ENCODE data around the gene HARBI1. TPM values are rescaled to one million over a fixed set of nuclear protein-coding genes. Genes with fewer than 3 reads are reported as not detected.

Gene HARBI1, protein sequence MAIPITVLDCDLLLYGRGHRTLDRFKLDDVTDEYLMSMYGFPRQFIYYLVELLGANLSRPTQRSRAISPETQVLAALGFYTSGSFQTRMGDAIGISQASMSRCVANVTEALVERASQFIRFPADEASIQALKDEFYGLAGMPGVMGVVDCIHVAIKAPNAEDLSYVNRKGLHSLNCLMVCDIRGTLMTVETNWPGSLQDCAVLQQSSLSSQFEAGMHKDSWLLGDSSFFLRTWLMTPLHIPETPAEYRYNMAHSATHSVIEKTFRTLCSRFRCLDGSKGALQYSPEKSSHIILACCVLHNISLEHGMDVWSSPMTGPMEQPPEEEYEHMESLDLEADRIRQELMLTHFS
- polyA plus RNA-seq (2011; rRNA removed) (3.6 and 4.5 TPM in 2 replicates), polyA minus RNA-seq (2011; rRNA and poly(A)+ RNA removed) (2.4 and 3.8 TPM in 2 replicates)

DNA sequence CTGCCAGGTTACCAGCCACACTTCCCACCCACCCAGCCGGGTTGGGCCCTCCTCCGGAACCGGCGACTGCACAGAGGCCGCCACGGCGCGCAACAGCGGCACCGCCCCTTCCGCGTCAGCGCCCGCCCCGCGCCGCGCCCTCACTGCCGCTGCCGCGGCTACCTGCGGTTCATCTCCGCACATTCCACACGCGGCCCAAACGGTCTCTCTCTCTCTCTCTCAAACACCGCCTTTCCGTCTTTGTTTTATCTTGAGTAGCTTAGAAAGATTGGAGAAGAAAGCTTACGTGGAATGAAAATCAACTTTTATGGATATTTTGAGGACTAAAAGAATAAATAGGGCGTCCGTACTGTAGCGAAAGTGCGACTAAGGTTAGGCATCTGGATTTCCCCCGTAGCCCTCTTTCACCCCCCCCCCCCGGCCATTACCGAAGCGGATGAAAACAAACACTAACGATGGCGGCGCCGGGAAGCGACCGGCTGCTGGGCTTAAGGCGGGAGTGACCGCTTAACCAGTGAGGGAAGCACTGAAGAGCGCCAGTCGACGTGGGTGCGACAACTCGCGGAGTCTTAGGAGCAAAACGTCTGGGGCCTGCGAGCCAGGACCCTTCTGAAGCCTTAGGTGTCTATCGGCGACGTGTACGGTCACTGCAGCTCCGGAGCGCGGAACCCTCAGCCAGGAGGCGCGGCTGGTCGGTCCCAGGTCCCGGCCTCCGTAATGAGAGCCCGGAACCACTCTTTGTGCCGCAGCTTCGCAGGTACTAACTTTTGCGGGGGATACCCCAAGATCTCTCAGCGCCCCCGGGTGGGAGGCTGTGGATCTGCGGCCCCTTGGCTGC lies at the start of gene HARBI1, which contains the start of gene ATG13:
HARBI1 (minus strand) TSS at position 94 of the 838 bp plus-strand sequence. CDS start 990 bp downstream, outside the sequence.
ATG13 (plus strand) TSS at position 420 of the 838 bp plus-strand sequence. CDS start 26,739 bp downstream, outside the sequence.
- TF ChIP-seq, protein P1, sequence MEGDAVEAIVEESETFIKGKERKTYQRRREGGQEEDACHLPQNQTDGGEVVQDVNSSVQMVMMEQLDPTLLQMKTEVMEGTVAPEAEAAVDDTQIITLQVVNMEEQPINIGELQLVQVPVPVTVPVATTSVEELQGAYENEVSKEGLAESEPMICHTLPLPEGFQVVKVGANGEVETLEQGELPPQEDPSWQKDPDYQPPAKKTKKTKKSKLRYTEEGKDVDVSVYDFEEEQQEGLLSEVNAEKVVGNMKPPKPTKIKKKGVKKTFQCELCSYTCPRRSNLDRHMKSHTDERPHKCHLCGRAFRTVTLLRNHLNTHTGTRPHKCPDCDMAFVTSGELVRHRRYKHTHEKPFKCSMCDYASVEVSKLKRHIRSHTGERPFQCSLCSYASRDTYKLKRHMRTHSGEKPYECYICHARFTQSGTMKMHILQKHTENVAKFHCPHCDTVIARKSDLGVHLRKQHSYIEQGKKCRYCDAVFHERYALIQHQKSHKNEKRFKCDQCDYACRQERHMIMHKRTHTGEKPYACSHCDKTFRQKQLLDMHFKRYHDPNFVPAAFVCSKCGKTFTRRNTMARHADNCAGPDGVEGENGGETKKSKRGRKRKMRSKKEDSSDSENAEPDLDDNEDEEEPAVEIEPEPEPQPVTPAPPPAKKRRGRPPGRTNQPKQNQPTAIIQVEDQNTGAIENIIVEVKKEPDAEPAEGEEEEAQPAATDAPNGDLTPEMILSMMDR (IDR thresholded peaks at IDR 0.05; ENCODE audit: insufficient read depth, low read depth, low read length): peak; percentile 93
- Histone ChIP-seq H3K36me3 (ENCODE audit: control insufficient read depth, insufficient read depth, low read length) (no peaks in the 10 kb centered on the region; the same call in 1 of the 2 replicates), H3K4me3 (ENCODE audit: low read depth, low read length) (peak within 1 kb of the TSS; percentile 100), H3K27me3 (ENCODE audit: control insufficient read depth, insufficient read depth, low read length) (no peaks in the 10 kb centered on the region)
- ChIA-PET POLR2A (no interaction called here), CTCF (interaction anchor here (0.7 to 3.1 kb wide), 21 partner anchors 9 to 257 kb away, joined by 3 to 15 read pairs (median 4); partner anchors contain the start of gene CHRM4)
- peak; percentile 21 for DNase-seq (ENCODE audit: low read depth)

DNA sequence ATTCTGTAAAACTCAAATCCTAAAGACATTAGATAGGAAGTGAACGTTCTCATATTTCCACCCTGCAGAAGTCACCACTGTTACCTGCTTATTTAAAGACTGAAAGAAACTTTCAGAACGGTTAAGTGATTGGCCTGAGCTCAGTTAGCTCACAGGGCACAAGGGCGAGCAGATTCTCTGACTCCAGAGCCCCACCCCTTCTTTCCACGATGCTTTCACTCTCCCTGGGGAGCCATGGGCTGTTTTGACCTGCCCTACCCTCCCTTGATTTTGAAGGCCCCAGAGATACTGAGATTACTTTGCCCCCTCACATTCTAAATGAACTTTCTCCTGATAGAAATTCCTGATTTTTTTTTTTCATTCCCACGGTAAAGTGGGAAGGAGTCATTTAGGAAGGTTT lies 49.5 kb upstream of the HARBI1 start:
- POLR2A ChIA-PET: no interaction called here
- CTCF ChIA-PET: interaction anchor here (0.7 kb wide), 1 partner anchor 8 kb away, joined by 3 read pairs; no protein-coding TSS in a partner anchor
- H3K36me3 ChIP-seq (ENCODE audit: control insufficient read depth, insufficient read depth, low read length): peaks cover 13% of the 10 kb centered on the region
- TF ChIP-seq, protein P1 (IDR thresholded peaks at IDR 0.05; ENCODE audit: insufficient read depth, low read depth, low read length): no peak
- no peaks in the 10 kb centered on the region for H3K27me3 ChIP-seq (ENCODE audit: control insufficient read depth, insufficient read depth, low read length)
- no peak overlapping the region for H3K4me3 ChIP-seq (ENCODE audit: low read depth, low read length)
- DNase-seq (ENCODE audit: low read depth): no peak

DNA sequence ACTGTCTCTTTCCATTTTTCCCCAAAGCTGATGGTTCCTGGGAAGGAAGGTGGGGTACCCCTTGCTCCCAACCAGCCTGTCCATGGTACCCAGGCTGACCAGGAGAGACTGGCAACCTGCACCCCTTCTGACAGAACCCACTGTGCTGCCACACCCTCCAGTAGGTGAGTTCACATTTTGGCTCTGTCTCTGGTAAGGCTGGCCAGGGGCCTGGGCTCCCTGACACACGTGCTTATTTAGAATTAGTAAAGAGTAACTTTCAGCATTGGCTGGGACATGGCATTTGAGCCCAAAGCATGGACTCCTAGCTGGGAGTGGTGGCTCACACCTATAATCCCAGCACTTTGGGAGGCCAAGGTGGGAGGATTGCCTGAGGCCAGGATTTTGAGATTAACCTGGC lies 48.3 kb upstream of the HARBI1 start:
- Histone ChIP-seq H3K36me3 (ENCODE audit: control insufficient read depth, insufficient read depth, low read length) (peaks cover 13% of the 10 kb centered on the region), H3K27me3 (ENCODE audit: control insufficient read depth, insufficient read depth, low read length) (no peaks in the 10 kb centered on the region), H3K4me3 (ENCODE audit: low read depth, low read length) (no peak overlapping the region)
- no peak for DNase-seq (ENCODE audit: low read depth)
- TF ChIP-seq, protein P1 (IDR thresholded peaks at IDR 0.05; ENCODE audit: insufficient read depth, low read depth, low read length): no peak
- ChIA-PET POLR2A (no interaction called here), CTCF (no interaction called here)

DNA sequence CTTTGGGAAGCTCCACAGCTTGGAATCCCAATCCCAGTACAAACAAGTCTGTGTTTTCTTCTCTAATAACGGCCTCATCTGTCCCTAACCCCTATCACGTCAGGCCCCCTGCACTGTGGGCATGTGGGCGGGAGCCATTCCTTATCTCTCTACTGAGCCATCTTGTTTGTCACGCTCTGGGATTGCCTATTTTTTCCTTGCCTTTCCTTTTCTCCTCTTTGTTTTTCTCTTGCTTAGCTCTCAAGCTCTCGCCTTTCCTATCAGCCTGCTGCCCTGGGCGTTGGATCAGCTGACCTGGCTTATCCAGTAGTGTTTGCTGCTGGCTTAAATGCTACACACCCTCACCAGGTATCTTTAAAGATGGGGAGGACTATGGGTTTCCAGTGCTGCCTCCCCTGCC lies 47.6 kb upstream of the HARBI1 start:
- ChIA-PET POLR2A (no interaction called here), CTCF (no interaction called here)
- H3K27me3 ChIP-seq (ENCODE audit: control insufficient read depth, insufficient read depth, low read length): no peaks in the 10 kb centered on the region
- no peak for DNase-seq (ENCODE audit: low read depth)
- TF ChIP-seq, protein P1 (IDR thresholded peaks at IDR 0.05; ENCODE audit: insufficient read depth, low read depth, low read length): no peak
- H3K4me3 ChIP-seq (ENCODE audit: low read depth, low read length): no peak overlapping the region
- H3K36me3 ChIP-seq (ENCODE audit: control insufficient read depth, insufficient read depth, low read length): peaks cover 10% of the 10 kb centered on the region

Measured in BJ (cell line).